Measurements from ENCODE around the gene MAB21L4.

The MAB21L4 gene

DNA sequence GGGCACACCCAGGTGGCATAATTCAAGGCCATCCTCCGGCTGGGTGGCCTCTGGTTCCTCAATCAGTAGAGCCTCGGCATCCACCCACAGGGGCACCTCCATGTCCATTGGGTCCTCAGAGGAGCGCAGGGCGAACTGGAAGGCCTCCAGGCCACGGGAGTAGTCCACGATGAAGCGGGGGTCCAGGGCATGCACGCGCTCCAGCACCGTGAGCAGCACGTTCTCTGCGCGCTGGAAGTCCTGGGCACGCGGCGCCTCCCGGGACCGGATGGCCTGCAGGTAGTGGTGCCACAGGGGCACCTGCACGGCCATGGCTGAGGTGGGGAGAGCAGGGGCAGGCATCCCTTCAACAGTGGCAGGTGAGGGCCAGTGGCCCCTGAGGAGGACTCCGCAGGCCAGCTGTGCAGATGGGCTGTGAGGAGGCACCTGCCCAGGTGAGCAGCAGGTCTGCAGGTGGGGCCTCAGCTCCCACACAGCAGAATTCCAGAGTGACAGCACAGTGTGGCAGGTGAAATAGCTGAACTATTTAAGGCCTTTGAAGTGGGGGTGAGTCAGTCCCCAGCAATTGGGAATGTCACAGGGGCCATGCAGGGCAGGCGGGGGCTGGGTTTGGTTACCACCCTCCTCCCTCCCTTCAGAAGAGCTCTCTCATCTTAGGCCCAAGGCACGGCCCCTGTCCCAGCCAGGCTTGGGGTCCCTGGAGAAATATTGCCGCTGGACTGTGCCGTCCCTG lies at the start of gene MAB21L4:
Gene MAB21L4, minus strand, starts transcription at position 501 of the 733 bp plus-strand sequence. Its CDS starts 159 bp downstream, at position 342.
- DNase-seq, result no peak

DNA sequence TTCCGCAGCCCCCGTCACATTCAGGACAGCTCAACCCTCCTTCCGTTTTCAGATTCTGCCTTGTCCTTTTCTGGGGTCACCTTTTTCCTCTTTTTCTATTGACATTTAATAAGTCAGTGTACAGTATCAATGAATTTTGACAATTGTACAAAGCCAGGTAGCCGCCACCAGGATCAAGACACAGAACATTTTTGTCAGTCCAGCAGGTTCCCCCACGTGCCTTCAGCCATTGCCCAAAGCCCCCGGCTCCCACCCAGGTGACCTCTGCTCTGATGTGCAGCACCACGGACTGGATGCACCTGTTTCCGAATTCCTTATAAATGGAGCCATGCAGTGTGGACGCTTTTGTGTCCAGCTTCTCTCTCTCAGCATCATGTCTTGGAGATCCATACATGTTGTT lies 40.1 kb upstream of the MAB21L4 start:
- DNase-seq, result no peak

GRCh38 chr2:240935103-240935876 lies 39.3 kb upstream of the MAB21L4 start:
- no peak for DNase-seq

DNA sequence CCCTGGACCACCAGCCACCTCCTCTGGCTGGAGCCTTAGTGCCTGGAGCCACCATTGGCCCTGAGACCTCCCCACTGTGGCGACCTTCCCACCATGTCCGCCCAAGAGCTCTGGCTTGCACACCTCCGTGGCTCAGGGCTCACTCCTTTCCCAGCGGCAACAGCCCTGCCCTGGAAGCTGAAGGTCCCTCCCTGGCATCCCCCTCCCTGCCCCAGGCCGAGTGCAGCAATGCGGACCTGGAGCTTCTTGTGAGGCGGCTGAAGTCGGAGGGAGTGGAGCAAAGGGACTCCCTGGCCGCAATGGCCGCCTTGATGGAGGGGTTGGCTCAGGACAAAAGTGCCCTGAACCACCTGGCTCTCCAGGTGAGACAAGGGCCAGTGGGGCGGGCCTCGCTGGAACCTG lies 38.7 kb upstream of the MAB21L4 start:
- no peak for DNase-seq

DNA sequence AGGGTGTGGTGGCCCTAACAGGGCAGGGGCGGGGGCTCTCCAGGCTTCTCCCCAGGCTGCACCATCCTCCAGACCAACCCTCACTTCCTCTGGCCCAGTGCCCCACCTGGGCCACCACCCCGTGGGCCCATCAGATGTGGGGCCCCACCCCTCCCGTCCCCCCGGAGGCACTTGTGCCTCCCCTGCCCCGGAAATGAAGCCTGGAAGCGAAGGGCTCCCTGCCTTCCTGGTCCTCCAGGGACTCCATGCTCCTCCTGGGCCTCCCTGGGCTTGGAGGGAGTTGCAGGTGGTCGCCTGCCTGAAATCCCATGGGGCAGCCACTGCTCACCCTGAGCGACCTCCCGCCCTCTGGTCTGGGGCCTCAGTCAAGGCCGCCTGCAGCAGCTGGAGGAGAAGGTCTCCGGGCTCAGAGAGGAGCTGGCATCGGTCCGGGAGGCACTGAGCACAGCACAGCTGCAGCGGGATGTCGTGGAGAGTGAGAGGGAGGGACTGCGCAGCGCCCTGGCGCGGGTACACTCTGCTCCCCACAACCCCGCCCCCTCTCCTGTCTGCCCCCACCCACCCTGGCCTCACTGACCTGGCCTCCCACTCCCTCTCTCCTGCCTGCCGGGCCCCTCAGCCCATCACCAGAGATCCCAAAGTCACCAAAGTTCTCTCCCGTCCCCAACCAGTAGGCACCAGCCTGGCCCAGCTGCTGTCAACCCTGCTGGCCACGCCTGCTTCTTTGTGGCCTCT lies 38.2 kb upstream of the MAB21L4 start:
- no peak for DNase-seq

DNA sequence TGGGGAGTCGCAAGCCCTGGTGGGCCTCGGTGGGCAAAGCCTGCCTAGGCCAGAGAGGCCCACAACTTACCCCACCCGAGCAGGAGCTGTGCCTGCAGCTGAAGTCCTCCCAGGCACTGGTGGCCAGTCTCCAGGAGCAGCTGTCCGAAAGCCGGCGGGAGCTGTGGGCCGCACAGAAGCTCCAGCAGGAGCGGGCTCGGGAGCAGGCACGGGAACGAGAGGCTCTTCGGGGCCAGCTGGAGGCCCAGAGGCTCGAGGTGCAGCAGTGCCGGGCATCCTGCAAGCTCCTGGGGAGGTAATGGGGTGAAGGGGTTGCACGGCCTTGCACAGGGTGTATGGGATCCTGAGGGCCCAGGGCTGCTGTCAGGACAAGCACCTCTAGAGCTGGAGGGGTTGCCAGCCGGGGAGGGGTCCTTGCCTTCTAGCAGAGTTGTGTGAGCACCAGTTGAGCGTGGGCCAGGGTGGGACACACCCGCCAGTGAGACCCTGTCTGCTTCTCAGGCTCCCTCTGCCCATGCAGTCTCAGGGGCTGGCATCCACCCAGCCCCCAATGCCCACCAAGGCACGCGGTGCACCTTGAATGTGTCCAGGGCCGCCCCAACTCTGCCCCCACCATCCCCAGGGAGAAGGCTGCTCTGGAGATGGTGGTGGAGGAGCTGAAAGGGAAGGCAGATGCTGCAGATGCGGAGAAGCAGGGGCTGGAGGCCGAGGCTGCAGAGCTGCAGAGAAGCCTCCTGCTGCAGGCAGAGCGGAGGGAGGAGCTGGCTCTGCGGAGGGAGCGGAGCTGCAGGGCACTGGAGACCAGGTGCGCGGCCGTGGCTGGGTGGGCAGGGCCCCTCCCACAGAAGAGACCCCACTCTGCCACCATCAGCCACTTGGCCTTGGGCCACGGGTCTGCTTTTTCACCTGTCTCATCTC lies 37.4 kb upstream of the MAB21L4 start:
- no peak for DNase-seq

GRCh38 chr2:240932724-240933047 lies 36.7 kb upstream of the MAB21L4 start:
- no peak for DNase-seq

DNA sequence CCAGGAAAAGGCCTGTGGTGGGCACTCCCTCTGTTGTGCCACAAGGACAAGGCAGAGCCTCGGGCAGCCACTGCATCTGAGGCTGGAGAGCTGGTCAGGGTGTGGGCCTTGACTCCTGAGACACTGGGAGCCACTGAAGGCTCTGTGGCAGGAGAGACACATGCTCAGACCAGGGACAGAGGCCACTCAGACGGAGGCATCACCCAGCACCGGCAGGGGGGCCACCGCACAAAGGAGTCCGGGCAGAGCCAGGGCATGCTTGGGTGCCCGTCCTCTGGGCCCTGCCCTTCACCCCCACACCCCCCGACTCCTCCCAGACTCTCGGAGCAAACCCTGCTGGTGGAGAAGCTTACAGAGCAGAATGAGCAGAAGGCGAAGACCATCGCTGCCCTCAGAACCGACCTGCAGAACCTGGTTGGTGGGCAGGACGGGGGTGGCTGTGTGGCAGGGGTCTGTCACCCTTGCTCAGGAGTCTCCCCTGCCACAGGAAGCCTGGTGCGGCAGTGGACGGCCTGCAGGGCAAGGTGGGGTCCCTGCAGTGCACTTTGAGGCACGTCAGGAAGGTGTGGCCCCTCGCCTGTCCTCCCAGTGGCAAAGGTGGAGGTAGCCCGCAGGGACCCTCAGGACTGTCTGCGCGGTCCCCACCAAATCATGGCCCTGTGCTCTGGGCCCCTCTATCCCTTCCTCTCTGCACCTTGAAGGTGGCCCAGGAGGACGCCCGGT lies 36.2 kb upstream of the MAB21L4 start:
- no peak for DNase-seq

GRCh38 chr2:240931319-240931949 lies 35.5 kb upstream of the MAB21L4 start:
- no peak for DNase-seq

DNA sequence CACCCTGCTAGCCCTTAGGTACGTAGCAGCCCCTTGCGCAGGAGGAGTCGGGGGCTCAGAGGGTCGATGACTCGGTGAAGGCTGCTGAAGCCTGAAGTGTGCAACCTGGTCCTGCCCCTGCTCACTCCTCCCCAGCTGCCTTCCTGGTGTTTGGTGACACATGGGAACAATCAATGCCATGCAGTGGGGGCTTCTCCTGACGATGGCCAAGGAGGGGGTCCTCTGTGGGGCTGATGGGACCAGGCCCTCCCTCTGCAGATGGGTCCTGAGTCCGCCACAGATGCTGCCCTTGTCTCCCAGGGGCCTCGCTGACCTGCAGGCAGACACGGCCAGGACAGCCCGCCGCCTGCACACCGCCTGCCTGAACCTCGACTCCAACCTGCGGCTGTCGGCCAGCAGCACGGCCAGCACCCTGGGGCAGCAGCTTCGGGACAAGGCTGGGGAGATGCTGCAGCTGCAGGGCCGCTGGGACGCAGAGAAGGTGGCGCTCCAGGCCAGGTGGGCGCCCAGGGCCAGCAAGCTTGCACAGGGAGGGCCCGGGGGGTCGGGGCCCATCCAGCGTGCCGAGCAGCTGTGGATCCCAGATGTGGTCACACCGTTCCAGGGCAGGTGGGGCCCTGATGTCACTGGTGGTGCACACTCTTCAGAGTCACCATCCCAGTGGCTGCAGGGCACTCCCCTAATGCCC lies 34.8 kb upstream of the MAB21L4 start:
- DNase-seq, result no peak

DNA sequence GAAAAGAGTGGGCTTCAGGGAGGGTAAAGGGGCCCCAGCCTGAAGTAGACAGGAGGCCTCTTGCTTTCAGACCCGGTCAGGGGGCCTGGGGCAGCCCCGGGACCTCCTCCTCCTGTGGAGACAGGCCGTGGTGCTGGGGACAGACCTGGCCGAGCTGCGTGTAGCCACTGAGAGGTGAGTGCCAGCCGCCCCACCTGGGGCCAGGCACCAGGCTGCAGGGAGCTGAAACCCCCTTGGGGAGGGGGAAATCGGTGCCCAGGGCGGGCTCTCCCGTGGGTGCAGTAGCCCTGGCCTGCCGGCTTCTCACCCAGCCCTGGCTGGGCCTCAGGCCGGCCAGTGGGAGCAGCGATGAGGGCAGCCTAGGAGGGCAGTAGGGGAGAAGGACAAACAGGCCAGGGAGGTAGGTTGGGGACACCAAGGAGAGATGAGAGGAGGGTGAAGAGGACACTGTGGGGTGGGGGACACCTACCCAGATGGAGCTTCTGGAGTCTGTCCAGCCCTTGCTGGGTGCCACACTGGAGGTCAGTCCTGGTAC lies 34.2 kb upstream of the MAB21L4 start:
- no peak for DNase-seq

GRCh38 chr2:240929364-240930095 lies 33.6 kb upstream of the MAB21L4 start:
- no peak for DNase-seq

- no peak for DNase-seq
Observed at GRCh38 chr2:240928476-240929363, 32.8 kb upstream of the MAB21L4 start.

DNA sequence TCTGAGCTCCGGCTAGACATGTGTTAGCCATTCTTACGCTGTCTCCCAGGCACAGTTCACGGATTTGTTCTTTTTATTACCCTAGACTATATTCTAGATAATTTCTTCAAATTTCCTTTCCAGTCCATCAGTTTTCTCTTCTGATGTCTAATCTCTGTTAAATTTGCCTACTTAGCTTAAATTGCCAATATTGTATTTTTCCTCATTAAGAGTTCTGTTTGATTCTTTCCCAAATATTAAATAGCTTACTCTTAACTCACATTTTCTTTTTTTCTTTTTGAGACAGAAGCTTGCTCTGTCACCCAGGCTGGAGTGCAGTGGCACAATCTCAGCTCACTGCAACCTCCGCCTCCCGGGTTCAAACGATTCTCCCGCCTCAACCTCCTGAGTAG lies 31.4 kb upstream of the MAB21L4 start:
- no peak for DNase-seq

GRCh38 chr2:240926516-240927389 lies 30.8 kb upstream of the MAB21L4 start:
- no peak for DNase-seq

DNA sequence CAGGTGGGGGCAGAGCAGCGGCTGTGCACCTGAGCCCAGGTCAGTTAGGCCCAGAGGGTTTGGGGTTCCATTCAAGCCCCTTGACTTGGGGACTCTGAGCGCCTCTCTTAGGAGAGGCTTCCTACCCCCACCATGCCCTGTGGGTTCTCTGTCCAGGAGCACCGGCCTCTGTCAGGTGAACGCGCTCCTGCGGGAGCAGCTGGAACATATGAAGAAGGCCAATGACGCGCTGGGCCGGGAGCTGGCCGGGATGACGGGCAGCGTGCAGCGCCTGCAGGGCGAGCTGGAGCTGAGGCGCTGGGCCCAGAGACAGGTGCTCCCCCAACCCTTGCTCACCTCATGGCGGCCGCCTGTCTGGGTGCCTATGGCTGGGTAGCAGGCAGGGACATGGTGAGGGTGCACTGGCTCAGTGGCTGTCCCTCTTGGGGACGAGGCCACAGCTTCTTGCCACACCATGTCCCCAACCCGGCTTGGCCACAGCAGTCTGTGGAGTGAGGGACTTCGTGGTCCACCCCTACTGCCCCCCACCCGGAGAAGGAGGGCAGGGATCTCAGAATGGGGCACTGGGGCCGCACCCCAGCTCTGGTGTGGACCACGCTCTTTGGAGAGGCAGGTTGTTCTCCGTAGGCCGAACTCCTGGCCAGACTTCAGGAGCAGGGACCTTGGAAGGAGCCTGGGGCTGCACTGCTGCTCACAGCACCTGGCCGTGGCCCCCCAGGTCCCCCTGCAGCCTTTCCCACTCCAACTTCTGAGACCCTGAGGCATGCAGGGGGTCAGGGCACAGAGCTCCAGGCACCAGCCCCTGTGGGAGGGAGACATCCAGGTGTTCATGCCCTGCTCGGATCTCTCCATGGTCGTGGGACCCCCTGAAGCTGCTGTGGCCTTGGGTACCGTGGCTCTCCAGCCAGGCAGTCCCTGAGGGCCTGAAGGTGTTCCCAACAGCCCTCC lies 29.9 kb upstream of the MAB21L4 start:
- no peak for DNase-seq

DNA sequence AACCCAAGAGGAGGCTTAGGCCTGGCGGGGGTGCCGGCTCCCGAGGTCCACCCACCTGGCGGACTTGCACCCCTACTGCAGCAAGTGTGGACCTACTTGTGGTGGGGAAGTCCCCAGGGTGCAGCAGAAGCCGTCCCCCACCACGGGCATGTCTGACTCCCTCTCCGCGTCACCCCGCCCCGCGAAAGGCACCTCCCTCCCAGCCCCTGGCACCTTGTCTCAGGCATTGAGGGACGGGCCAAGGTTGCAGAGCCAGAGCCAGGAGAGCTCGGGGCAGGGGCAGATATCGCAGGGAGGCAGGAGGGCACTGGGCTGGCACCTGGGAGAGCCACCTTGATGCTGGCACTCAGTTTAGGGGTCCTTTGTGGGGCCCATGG lies 29.2 kb upstream of the MAB21L4 start:
- DNase-seq, result no peak

Measured in NCI-H1105 (cell line).